Measurements from ENCODE around the gene KANSL1.

GRCh38 chr17:46064460-46064859, 128.8 kb downstream of the KANSL1 start:
- TF ChIP-seq CTCF (IDR thresholded peaks at IDR 0.05; ENCODE audit: low read depth, low read length, poor library complexity, severe bottlenecking): no peak
- TF ChIP-seq EZH2phosphoT487 (IDR thresholded peaks at IDR 0.05; ENCODE audit: borderline replicate concordance, low read length): no peak

Data from DOHH2 (cell line).